Stimulated activated CD4-positive, alpha-beta T cell treated with anti-CD3 and anti-CD28 coated beads, Interleukin-4, amount 100 ng/mL, for 1 hour (primary cell): ENCODE measurements around the gene GJC2.
A peak's percentile ranks its signal among the peaks of the same experiment; 100 is the strongest.
"Not testable (repeated sequence)": the region's sequence is repeated elsewhere in the genome, so short reads cannot be mapped to it uniquely, and the experiment has no call there.

Source experiments
- DNase-seq: peaks from one replicate; pipeline ENCODE4 v3.0.0-alpha.2; 2020

The GJC2 gene

GRCh38 chr1:228173528-228174481, 24.1 kb downstream of the GJC2 start:
- DNase-seq = peak; percentile 40

- no peak for DNase-seq
Measured at GRCh38 chr1:228174482-228175315, 25.0 kb downstream of the GJC2 start.

DNA sequence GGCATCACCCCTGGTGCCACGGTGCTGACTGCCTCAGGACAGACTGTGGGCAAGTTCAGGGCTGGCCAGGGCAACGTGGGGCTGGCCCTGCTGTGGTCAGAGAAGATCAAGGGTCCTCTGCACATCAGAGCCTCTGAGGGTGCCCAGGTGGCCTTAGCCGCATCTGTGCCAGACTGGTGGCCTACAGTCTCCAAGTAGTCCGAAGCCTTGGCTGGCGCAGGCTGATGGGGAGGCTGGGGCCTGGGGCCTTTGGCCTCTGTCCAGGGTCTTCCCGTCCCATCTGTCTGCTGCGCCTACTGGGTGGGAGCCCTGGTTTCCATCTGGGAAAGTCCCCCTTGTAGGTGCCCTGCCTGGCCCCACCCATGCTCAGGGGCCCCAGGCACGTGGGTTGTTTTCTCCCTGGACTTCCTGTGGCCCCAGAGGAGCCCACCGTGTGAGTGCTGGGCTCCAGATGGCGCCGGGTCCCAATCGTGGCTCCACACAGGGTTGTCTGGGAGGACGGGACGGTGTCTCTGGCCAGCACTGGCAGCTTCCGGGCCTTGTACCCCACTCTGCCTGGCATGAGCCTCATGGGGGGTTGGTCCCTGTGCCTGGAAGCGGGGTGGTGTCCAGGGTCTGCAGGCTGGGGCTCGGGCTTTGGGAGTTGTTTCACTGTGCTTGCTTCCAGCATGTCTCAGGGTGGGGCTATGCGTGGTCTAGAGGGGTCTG, 25.7 kb downstream of the GJC2 start:
- DNase-seq = no peak

DNA sequence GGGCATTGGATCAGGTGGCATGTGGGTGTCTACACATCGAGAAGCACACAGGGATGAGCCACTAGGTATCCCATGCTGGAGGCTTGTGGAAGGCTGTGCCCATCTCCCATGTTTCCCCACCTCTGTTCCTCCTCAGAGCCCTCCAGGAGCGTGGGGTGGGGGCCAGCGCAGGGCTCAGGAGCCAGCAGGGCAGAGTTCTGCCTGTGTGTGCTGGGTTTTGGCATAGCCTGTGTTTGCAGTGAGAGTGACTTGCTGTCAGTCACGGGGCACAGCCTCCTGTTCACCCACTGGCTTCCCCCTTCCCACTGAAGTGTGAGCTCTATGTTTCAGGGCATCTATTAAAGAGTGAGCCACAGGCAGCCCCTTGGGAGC, 26.3 kb downstream of the GJC2 start:
- DNase-seq = no peak

GRCh38 chr1:228176461-228177182, 26.9 kb downstream of the GJC2 start:
- no peak for DNase-seq

DNA sequence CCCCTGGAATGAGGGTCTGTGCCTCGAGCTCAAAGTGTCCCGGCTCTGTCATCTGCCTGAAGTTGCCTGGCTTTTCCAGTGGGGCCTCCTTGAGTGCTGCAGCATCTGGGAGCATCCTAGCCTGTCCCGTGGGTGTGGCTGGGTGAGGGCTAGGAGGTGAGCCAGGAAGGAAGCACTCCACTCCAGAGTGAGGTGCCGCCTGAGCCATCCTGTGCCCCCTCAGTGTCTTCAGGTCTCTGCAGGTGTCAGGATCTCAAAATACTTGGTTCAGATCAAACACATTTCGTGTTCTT, 27.4 kb downstream of the GJC2 start:
- no peak for DNase-seq

- DNase-seq = no peak
Measured at GRCh38 chr1:228177721-228178710, 28.3 kb downstream of the GJC2 start.

DNA sequence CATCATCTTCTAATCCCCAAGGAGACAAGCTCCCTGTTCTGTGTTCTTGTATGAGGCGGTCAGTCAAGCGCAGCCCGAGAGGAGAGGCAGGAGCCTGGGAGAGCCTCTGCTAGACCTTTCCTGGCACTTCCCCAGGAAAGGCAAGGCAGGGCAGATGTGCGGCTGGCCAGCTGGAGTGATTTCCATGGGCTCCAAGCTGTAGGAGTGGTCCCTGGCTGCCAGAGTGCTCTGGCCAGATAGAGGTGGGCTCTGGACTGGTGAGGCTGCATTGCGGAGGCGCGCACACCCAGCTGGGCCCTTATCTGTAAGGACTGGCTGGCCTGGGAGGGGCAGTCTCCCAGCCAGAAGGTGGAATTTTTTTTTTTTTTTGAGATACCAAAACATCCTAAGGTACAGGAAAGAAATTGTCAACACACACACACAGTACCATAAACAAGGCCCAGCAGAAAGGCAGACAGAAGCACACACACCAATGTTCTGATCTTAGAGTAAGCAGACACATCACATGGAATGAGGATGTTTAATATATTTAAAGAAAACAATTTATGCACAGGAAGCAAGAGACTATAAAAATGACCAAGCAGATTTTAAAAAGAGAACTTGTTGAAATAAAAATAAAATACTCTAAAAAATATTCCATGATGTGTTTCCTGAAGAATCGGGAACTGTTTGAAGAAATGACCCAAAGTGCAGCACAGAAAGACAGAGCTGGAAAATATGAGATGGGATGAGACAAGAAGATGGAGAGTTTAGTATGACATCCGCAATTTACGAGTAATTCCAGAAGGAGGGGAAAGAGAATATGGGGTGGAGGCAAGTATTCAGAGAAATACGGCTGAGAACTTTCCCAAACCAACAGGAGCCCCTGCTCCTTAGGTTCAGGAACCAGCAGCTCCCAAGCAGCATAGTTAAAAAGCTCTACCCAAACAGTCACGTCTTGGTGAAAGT, 29.3 kb downstream of the GJC2 start:
- no peak for DNase-seq

GRCh38 chr1:228180271-228180958, 30.7 kb downstream of the GJC2 start:
- no peak for DNase-seq

DNA sequence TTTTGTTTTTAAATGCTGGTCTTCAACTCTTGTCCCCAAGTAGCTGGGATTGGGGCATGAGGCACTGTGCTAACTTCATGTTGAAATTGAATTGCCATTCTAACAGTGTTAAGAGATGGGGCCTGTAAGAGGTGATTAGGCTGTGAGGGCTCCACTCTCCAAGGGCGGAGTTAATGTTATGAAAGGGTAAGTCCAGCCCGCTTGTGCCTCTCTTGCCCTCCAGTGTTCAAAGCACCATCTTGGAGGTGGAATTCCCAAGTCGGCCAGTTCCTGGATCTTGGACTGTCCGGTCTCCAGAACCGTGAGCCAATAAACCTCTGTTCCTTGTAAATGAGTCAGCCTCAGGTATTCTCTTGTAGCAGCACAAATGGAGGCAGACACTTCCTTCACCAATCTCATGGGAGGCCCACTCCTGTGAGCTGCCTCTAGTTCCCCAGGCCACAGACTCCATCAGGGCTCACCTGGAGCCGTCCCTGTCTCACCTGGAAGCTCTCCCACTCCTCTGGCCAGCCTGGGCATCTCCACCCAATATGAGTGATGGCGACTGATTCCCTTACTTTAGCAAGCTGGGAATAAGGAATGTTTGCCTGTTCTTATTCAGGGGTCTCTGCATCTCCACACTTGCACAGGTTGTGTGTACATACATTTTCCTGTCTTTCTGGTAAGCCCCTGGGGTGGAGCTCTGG, 31.4 kb downstream of the GJC2 start:
- no peak for DNase-seq

DNA sequence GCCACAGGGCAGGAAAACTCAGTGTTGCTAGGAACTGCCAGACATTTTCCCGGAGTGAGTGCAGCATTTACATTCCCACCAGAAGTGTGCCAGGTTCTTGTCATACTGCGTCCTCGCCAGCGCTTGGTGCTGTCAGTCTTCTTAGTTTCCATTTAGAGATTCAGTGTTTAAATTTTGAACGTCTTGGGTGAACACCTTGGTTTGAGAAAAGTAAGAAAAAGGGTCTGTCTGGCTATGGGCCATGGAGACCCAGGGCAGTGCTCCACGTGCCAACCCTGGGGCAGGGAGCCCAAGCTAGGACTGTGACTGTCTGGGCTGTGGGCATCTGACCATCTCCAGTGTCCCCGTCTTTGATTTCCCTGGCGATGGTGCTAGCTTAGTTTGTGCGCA, 31.9 kb downstream of the GJC2 start:
- no peak for DNase-seq

- DNase-seq = no peak
Measured at GRCh38 chr1:228182296-228183030, 32.7 kb downstream of the GJC2 start.

DNA sequence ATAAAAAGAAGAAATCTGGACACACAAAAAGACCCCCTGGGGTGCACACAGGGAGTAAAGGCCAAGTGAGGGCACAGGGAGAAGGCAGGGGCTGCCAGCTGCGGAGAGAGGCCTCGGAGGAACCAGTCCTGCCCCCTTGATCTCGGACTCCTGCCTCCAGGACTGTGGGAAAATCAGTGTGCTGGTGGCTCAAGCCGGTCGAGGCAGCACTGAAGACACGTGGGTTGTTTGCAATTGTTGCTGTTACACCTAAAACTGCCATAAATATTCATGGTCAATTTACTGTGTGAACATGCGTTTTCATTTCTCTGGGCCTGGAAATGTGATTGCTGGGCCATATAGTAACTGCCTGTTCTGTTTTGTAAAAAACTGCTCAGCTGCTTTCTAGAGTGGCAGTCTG, 34.4 kb downstream of the GJC2 start:
- DNase-seq = no peak

DNA sequence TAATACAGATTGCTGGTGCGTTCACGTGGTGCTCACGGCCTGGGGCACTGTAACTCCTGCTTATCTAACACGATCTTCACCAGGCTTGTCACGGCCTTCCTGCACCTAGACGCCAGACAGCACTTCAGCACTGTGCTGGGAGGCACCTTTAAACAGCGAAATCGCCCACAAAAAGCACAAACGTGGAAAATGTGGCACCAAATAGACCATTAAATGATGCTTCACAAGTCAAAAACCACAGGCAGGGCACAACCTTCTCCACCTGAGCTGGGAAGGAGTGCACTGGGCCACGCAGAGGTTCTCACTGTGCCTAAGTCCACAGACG, 35.9 kb downstream of the GJC2 start:
- no peak for DNase-seq

DNA sequence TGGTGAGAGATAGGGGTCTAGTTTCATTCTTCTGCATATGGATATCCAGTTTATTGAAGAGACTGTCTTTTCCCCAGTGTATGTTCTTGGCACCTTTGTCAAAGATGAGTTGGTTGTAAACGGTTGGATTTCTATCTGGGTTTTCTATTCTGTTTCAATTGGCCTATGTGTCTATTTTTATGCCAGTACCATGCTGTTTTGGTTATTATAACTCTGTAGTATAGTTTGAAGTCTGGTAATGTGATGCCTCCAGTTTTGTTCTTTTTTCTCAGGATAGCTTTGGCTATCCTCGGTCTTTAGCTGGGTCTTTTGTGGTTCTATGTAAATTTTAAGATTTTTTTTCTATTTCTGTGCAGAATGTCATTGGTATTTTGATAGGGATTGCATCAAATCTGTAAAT, 38.5 kb downstream of the GJC2 start:
- DNase-seq = not testable (repeated sequence)

DNA sequence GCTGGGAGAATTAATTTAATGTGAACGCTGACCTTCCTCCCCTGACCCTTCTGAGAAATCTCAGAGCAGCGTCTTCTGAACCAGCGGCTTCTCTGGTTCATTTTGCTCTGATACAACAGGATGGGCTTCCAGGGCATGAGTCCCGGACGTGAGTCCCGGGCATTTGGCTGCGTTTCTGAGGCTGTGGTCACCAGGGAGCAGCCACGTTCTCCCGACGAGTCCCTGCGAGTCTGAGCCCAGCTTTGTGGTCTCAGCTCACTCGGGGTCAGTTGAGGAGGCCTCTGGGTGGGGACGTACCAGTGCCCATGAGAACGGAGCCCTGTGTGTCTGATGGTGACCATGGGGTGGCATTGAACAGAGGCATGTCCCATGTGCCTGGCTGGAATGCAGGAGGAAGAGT, 40.5 kb downstream of the GJC2 start:
- no peak for DNase-seq

GRCh38 chr1:228190778-228191177, 41.0 kb downstream of the GJC2 start:
- DNase-seq = no peak

GRCh38 chr1:228194436-228194835, 44.7 kb downstream of the GJC2 start:
- no peak for DNase-seq
